Heart right ventricle (tissue), 16 donors: ENCODE measurements around the gene ZNF655. TPM values are rescaled to one million over a fixed set of nuclear protein-coding genes. Genes with fewer than 3 reads are reported as not detected.

Experiments used
- ATAC-seq, 8 donors: fragments of 200-7000 bp; cut with Tn5 transposase; one replicate each; pipeline ENCODE4 v1.9.1; 2020; ENCODE audit warnings: mild to moderate bottlenecking in 8 of 8, moderate library complexity in 8 of 8, moderate number of reproducible peaks in 1 of 8
- DNase-seq, 2 donors: peaks; one replicate each; pipeline ENCODE4 v3.0.0-alpha.2; 2020
- H3K27ac ChIP-seq, 10 donors: fragments of 200-600 bp; sonication (generic) in 2 of 10; one replicate each; pipeline versions ENCODE4 v1.5.0 to v1.8.0; 2020 to 2022; ENCODE audit warnings: mild to moderate bottlenecking in 3 of 10
- H3K27me3 ChIP-seq, 7 donors: fragments of 200-600 bp; one replicate each; pipeline ENCODE4 v1.8.0; 2021 to 2022; ENCODE audit warnings: mild to moderate bottlenecking in 2 of 7
- H3K36me3 ChIP-seq, 9 donors: fragments of 200-600 bp; sonication (generic) in 1 of 9; one replicate each; pipeline versions ENCODE4 v1.5.0 to v1.8.0; 2020 to 2022; ENCODE audit warnings: mild to moderate bottlenecking in 2 of 9
- H3K4me1 ChIP-seq, 9 donors: fragments of 200-600 bp; sonication (generic) in 1 of 9; one replicate each; pipeline versions ENCODE4 v1.5.0 to v1.8.0; 2020 to 2022; ENCODE audit warnings: mild to moderate bottlenecking in 4 of 9
- H3K4me3 ChIP-seq, 10 donors: fragments of 200-600 bp; sonication (generic) in 2 of 10; one replicate each; pipeline versions ENCODE4 v1.5.0 to v1.8.0; 2020 to 2022; ENCODE audit warnings: mild to moderate bottlenecking in 7 of 10, moderate library complexity in 2 of 10
- H3K9me3 ChIP-seq, 11 donors: fragments of 200-600 bp in 10 of 11; sonication (generic) in 2 of 11; one replicate each; pipeline versions ENCODE4 v1.5.0 to v1.8.0; 2013 to 2022; ENCODE audit warnings: mild to moderate bottlenecking in 2 of 11, control low read depth in 1 of 11, moderate library complexity in 1 of 11
- WGBS, 2 donors: extraction: QIAGEN DNeasy Blood & Tissue Kit; methylation state at CpG; one replicate each; pipeline ENCODE4 v1.1.7; 2013; ENCODE audit warnings: inconsistent platforms in 1 of 2; 5-methylcytosine and 5-hydroxymethylcytosine counted together
- intact Hi-C, 10 donors: fragments of 100-400 bp; cut with DNase I; formaldehyde crosslinking; loops; one replicate each; pipeline versions ENCODE4 v1.11.1 to v1.14.2; 2022
- polyA plus RNA-seq, 2 donors: library from polyadenylated mRNA; stranded (reverse); fragments of 200-250 nt; gene quantifications; one replicate each; pipeline ENCODE4 v1.2.3, GENCODE V29; 2013
- total RNA-seq, 10 donors: library from RNA; stranded (reverse); fragmentation: NEBNext Ultra II Directional in 3 of 10; extraction: Animal tissue kit (Norgen Biotek cat#: 25700) in 3 of 10; gene quantifications; one replicate each; pipeline versions ENCODE4 v1.2.1 to v1.2.4, GENCODE V29; 2021 to 2023
- TF ChIP-seq, protein P1 (sequence below), 9 donors: fragments of 200-600 bp; sonication (generic) in 2 of 9; IDR thresholded peaks; one replicate each; pipeline versions ENCODE4 v1.5.0 to v1.8.0; 2021 to 2022; ENCODE audit warnings: antibody characterized with exemption in 9 of 9, mild to moderate bottlenecking in 5 of 9, moderate library complexity in 1 of 9
- donor health status: Arrhythmogenic right ventricular cardiomyopathy.
- donor health status: ischemic (EF 13 %, LVEDD 7.1; RV severe dilation, severe dysfunction).
- donor health status: healthy with polysubstance abuse.
- donor health status: DM: no; HTN: yes; CAD: no.
- donor health status: DM: no; HTN: no; CAD: no.
- donor health status: ischemic (EF 25% LVEDD 6.9; RV normal size, moderate dysfunction).
- donor health status: ischemic (EF 25% LVEDD 5.7; RV mildly dilated, moderate dysfunction).
- donor health status: healthy.
- donor health status: DM: yes; HTN: yes; CAD: no.
- donor health status: Ischemic cardiomyopathy.
- donor health status: ischemic (EF 35%, LVEDD 5.7; RV mildly dilated, moderate dysfunction).
- donor health status: nonischemic (EF 11% LVEDD 7.7; RV severe dilation, severe dysfunction).
- donor health status: DM: yes; HTN: yes; CAD: no.
- donor health status: PGD.
- donor health status: ischemic (EF 29% LVEDD 5.4; RV normal size, mild dysfunction).
- donor health status: nonischemic (EF 23%, LVEDD 6.1; RV moderate dilation, normal function).

The ZNF655 gene
- total and polyA plus RNA-seq, 12 donors, result 22.0 to 54.1 (median 30.8) TPM

DNA sequence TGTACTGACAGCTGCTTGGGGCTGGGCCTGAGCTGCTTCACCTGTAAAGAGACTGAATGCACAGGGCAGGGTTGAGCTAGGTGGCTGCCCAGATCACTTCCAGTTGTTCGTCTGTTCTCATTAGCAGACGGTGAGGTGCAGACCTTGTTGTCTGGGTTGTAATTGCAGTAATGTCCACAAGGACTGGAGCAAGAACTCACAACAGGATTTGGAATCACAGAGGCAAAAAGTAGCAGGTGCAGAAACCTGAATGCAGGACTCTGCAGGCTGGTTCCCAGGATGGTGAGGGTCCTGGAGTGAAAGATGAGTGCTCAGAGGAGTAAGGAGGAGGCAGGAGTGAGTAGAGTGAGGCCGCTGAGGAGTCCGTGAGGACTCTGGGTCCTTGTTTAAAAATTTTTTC is 67.5 kb downstream of the ZNF655 start:
- intact Hi-C loops, result loop anchor here in 2 of 10 donors (10.0 kb wide), 1 partner anchor 289 kb away; the partner anchor contains the start of gene TRIM4 (in 2 of the 2)
- ATAC-seq (no peak), DNase-seq (no peak)
- 93 to 95% methylated on average over 4 of the region's 4 CpGs for WGBS, 2 donors
- H3K4me1 ChIP-seq, result peaks cover 0 to 7% (median 0%) of the 10 kb centered on the region in 9 donors
- no peak overlapping the region for H3K4me3 ChIP-seq
- no peaks in the 10 kb centered on the region for H3K9me3 ChIP-seq
- H3K36me3 ChIP-seq, result peaks cover 0 to 100% (median 85%) of the 10 kb centered on the region in 9 donors
- no peaks in the 10 kb centered on the region for H3K27me3 ChIP-seq
- no peak overlapping the region for H3K27ac ChIP-seq
- TF ChIP-seq, protein P1, sequence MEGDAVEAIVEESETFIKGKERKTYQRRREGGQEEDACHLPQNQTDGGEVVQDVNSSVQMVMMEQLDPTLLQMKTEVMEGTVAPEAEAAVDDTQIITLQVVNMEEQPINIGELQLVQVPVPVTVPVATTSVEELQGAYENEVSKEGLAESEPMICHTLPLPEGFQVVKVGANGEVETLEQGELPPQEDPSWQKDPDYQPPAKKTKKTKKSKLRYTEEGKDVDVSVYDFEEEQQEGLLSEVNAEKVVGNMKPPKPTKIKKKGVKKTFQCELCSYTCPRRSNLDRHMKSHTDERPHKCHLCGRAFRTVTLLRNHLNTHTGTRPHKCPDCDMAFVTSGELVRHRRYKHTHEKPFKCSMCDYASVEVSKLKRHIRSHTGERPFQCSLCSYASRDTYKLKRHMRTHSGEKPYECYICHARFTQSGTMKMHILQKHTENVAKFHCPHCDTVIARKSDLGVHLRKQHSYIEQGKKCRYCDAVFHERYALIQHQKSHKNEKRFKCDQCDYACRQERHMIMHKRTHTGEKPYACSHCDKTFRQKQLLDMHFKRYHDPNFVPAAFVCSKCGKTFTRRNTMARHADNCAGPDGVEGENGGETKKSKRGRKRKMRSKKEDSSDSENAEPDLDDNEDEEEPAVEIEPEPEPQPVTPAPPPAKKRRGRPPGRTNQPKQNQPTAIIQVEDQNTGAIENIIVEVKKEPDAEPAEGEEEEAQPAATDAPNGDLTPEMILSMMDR (IDR thresholded peaks at IDR 0.05), result no peak

Other genes starting within 250 kb of the ZNF655 start
- gene ARPC1A, start 232.7 kb upstream of the ZNF655 start, total RNA-seq, result 100 to 1,000 TPM; 110 to 147 (median 134) TPM
- gene ARPC1A, start 232.7 kb upstream of the ZNF655 start, polyA plus RNA-seq, result 100 to 1,000 TPM in 1 of 2 donors, 10 to 100 TPM in 1; 93.1 to 213 TPM
- 10 to 100 TPM; 16.2 to 92.0 (median 19.0) TPM for gene ARPC1B, start 183.9 kb upstream of the ZNF655 start, total RNA-seq
- 100 to 1,000 TPM in 1 of 2 donors, 10 to 100 TPM in 1; 35.4 to 161 TPM for gene ARPC1B, start 183.9 kb upstream of the ZNF655 start, polyA plus RNA-seq
- 100 to 1,000 TPM in 3 of 10 donors, 10 to 100 TPM in 7; 89.7 to 130 (median 97.6) TPM for gene PDAP1, start 150.0 kb upstream of the ZNF655 start, total RNA-seq
- gene PDAP1, start 150.0 kb upstream of the ZNF655 start, polyA plus RNA-seq, result 100 to 1,000 TPM in 1 of 2 donors, 10 to 100 TPM in 1; 71.4 to 312 TPM
- 10 to 100 TPM; 28.3 to 59.7 (median 40.9) TPM for gene BUD31, start 149.7 kb upstream of the ZNF655 start, total RNA-seq
- 100 to 1,000 TPM in 1 of 2 donors, 10 to 100 TPM in 1; 81.7 to 116 TPM for gene BUD31, start 149.7 kb upstream of the ZNF655 start, polyA plus RNA-seq
- gene PTCD1, start 119.8 kb upstream of the ZNF655 start, total RNA-seq, result 1 to 10 TPM; 2.7 to 4.8 (median 3.1) TPM
- gene PTCD1, start 119.8 kb upstream of the ZNF655 start, polyA plus RNA-seq, result 1 to 10 TPM; 2.4 to 3.2 TPM
- gene CPSF4, start 119.7 kb upstream of the ZNF655 start, total RNA-seq, result 10 to 100 TPM; 12.6 to 21.7 (median 15.7) TPM
- gene CPSF4, start 119.7 kb upstream of the ZNF655 start, polyA plus RNA-seq, result 10 to 100 TPM; 19.7 to 20.7 TPM
- 100 to 1,000 TPM; 571 to 924 (median 746) TPM for gene ATP5MF, start 92.5 kb upstream of the ZNF655 start, total RNA-seq
- 1,000 to 10,000 TPM; 2,534 to 4,161 TPM for gene ATP5MF, start 92.5 kb upstream of the ZNF655 start, polyA plus RNA-seq
- gene ZNF789, start 85.8 kb upstream of the ZNF655 start, total RNA-seq, result 1 to 10 TPM; 1.7 to 5.6 (median 3.7) TPM
- gene ZNF789, start 85.8 kb upstream of the ZNF655 start, polyA plus RNA-seq, result 10 to 100 TPM in 1 of 2 donors, 1 to 10 TPM in 1; 2.5 to 10.9 TPM
- gene ZNF394, start 58.4 kb upstream of the ZNF655 start, total RNA-seq, result 10 to 100 TPM; 14.1 to 20.2 (median 16.0) TPM
- gene ZNF394, start 58.4 kb upstream of the ZNF655 start, polyA plus RNA-seq, result 10 to 100 TPM; 10.8 to 23.6 TPM
- gene ZKSCAN5, start 54.0 kb upstream of the ZNF655 start, total RNA-seq, result 1 to 10 TPM; 5.7 to 8.5 (median 7.8) TPM
- gene ZKSCAN5, start 54.0 kb upstream of the ZNF655 start, polyA plus RNA-seq, result 1 to 10 TPM; 2.8 to 3.0 TPM
- gene FAM200A, start 6.5 kb upstream of the ZNF655 start, total RNA-seq, result 1 to 10 TPM; 4.3 to 7.7 (median 5.6) TPM
- gene FAM200A, start 6.5 kb upstream of the ZNF655 start, polyA plus RNA-seq, result 1 to 10 TPM; 3.4 to 7.5 TPM
- gene TMEM225B, start 39.6 kb downstream of the ZNF655 start, total RNA-seq, result under 1 TPM in 3 of 10 donors, not detected in 7; 0.20 to 0.23 (median 0.23) TPM
- gene TMEM225B, start 39.6 kb downstream of the ZNF655 start, polyA plus RNA-seq, result under 1 TPM; 0.10 to 0.37 TPM
- gene ZSCAN25, start 58.3 kb downstream of the ZNF655 start, total RNA-seq, result 10 to 100 TPM in 3 of 10 donors, 1 to 10 TPM in 7; 6.1 to 10.5 (median 7.8) TPM
- gene ZSCAN25, start 58.3 kb downstream of the ZNF655 start, polyA plus RNA-seq, result 1 to 10 TPM; 2.5 to 3.6 TPM
- gene CYP3A5, start 121.4 kb downstream of the ZNF655 start, total RNA-seq, result not detected
- under 1 TPM in 1 of 2 donors, not detected in 1; 0.03 TPM for gene CYP3A5, start 121.4 kb downstream of the ZNF655 start, polyA plus RNA-seq
- not detected for gene CYP3A7, start 176.6 kb downstream of the ZNF655 start, total RNA-seq
- not detected for gene CYP3A7, start 176.6 kb downstream of the ZNF655 start, polyA plus RNA-seq
- not detected for gene CYP3A4, start 225.5 kb downstream of the ZNF655 start, total RNA-seq
- not detected for gene CYP3A4, start 225.5 kb downstream of the ZNF655 start, polyA plus RNA-seq